ENCODE measurements around the gene ZMIZ1.

ZMIZ1 gene

GRCh38 chr10:79053481-79054202, 15.1 kb upstream of the ZMIZ1 start:
- no peak for DNase-seq

- no peak for DNase-seq
Observed at GRCh38 chr10:79054203-79055099, 14.3 kb upstream of the ZMIZ1 start.

DNA sequence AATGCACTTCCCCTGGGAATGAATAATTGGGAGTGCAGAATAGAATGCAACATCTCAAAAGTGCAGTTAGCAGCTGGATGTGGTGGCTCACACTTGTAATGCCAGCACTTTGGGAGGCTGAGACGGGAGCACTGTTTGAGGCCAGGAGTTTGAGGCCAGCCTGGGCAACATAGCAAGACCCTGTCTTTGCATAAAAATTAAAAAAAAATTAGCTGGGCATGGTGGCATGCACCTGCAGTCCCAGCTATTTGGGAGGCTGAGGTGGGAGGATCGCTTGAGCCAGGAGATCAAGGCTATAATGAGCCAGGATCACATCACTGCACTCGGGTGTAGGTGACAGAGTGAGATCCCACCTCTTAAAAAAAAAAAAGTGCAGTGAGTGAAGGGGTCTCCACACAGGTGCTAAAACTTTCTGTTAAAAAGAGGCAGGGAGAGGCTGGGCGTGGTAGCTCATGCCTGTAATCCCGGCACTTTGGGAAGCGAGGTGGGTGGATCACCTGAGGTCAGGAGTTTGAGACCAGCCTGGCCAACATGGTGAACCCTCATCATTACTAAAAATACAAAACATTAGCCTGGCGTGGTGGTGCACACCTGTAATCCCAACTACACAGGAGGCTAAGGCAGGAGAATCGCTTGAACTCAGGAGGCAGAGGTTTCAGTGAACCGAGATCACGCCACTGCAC, 13.5 kb upstream of the ZMIZ1 start:
- DNase-seq, result no peak

DNA sequence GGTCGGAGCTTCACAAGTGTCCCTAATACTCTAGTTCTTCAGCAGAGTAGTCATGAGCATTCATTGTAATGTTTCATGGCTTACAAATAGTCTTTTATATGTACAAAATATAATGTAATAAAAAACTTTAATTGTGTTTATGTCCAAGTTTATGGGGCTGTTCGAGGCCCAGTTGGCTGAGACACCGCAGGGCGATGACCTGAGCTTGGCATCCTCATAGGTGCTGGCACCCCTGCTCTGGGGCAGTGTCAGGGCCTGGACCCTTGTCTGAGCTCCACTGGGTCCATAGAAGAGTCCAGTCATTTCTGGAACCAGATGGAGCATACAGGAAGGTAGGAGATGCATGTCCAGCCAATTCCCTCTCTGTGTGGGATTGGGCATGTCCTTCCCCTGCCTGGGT, 12.9 kb upstream of the ZMIZ1 start:
- DNase-seq, result no peak

GRCh38 chr10:79056361-79056735, 12.4 kb upstream of the ZMIZ1 start:
- no peak for DNase-seq

GRCh38 chr10:79056736-79057391, 11.9 kb upstream of the ZMIZ1 start:
- no peak for DNase-seq

DNA sequence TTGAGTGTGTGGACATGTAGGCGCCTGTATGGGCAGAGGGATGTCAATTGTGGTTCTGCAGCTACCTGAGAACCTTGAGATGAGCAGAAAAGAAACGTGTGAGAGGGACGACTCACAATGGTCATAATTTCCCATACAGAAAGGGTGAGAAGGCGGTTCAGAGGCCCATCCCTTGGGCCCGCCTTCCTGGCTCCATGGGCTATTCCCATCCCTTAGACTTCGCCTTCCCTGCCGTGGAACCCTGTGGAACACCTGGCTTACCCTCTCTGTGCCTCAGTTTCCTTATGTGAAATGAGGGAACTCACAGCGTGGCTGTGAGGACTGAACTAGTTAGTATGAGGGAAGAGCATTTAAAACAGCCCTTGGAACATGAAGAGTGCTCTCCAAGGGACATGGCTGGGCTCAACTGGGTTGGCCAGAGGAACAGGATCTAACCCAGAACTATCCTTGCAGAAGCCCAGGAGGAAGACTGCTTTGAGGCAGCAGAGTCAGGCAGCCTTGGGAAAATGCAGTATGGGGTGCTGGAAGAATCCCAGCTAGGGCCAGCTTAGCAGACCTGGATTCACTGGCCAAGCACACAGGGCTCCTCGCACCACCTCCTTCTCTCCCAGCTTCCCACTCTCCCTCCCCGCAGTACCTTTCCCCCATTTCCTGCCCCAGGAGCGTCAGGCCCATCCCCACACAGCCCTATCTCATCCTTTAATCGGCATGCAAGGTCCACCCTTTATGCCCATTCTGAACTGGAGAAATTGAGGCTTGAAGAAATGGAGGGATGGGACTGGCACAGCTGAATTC, 11.1 kb upstream of the ZMIZ1 start:
- DNase-seq, result no peak

GRCh38 chr10:79058899-79059841, 9.6 kb upstream of the ZMIZ1 start:
- no peak for DNase-seq

- no peak for DNase-seq
Observed at GRCh38 chr10:79059859-79060379, 8.8 kb upstream of the ZMIZ1 start.

- DNase-seq, result no peak
Observed at GRCh38 chr10:79060641-79061255, 8.0 kb upstream of the ZMIZ1 start.

DNA sequence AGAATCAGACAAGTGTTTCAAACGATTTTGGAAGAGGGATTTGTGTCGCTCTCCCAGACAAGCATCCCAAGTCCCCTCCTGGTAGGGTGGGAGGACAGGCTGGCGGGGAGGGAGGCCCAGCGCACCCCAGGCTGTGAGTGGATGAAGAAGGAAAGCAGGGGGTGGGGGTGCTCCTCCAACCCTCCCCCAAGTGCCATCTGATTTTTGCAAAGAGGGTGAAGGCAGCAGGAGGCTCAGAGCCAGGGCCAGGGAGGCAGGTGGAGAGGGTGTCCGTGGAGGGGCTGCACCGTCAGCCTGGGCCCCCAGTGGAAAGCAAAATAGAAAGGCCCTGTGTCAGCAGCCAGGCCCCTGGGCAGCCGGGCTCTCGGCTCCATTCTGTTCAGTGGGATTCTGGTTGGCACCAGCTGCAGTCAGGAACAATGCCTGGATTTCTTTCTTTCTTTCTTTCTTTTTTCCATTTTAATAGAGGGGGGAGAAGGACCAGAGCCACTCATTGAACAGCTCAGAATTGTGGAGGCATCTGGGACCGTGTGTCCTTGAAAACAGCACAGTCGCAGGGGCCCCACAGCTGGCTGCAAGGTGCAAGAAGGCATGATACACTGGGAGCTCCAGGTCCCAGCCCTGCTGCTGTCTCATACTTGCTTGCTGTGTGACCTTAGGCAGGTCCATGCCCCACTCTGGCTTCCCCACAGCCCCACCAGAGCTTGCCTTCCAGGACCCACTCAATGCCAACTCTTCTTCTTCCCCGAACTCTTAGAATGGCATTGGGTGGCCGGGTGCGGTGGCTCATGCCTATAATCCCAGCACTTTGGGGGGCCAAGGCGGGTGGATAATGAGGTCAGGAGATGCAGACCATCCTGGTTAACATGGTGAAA, 7.1 kb upstream of the ZMIZ1 start:
- no peak for DNase-seq

DNA sequence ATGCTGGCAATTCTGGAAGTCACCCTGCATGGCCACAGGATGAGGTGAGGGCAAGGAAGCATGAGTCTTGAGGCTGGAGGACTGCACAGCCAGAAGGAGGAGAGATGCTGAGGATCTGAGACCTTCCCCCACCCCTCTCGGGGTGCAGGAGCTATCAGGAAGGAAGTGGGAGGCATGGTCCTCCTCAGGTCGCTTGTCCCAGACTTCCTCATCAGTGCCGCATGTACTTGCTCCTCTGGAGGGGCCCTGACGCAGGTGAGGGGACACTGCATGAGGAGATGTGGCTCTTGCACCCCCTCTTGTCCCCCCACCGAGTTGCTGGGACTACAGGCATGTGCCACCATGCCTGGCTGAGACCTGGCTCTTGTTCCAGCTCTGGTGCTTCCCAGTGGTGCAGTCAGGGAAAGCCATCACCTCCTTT, 5.7 kb upstream of the ZMIZ1 start:
- DNase-seq, result no peak

DNA sequence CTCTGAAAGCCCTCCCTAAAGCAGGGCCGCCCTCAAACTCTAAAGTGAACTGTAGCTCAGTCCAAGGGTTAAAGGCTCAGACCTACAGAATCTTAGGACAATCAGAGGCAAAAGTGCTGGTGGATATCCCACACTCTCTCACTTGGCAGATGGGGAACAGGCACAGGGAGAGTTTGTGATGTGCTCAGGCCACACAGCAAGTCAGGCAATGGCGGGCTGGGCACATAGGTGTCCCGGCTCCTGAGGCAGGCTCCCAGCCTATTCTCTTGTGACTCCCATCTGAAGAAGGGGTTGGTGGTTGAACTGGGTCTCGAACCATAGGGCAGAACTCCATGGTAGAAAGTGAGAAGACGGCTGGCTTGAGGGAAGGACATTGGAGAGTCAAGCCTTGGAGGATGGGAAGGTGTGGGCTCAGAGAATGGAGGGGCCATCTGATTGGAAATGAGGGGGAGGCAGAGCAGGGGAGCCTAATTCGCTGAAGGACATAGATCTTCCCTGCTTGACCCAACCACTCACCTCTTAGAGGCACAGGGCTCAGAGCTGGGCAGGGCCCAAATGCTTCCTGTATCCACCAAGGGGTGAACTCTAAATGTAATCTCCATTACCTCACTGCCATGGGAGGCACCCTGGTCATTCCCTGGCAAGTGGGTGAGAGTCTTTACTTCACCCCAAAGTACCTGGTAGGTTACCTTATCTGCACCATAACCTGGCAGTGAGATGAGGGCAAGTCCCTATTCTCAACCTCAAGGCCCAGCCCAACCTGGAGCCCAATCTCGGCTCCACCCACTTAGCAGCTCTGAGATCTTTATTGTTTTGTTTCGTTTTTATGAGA, 4.9 kb upstream of the ZMIZ1 start:
- no peak for DNase-seq

GRCh38 chr10:79065091-79065551, 3.6 kb upstream of the ZMIZ1 start:
- no peak for DNase-seq

GRCh38 chr10:79065853-79066252, 2.9 kb upstream of the ZMIZ1 start:
- no peak for DNase-seq

DNA sequence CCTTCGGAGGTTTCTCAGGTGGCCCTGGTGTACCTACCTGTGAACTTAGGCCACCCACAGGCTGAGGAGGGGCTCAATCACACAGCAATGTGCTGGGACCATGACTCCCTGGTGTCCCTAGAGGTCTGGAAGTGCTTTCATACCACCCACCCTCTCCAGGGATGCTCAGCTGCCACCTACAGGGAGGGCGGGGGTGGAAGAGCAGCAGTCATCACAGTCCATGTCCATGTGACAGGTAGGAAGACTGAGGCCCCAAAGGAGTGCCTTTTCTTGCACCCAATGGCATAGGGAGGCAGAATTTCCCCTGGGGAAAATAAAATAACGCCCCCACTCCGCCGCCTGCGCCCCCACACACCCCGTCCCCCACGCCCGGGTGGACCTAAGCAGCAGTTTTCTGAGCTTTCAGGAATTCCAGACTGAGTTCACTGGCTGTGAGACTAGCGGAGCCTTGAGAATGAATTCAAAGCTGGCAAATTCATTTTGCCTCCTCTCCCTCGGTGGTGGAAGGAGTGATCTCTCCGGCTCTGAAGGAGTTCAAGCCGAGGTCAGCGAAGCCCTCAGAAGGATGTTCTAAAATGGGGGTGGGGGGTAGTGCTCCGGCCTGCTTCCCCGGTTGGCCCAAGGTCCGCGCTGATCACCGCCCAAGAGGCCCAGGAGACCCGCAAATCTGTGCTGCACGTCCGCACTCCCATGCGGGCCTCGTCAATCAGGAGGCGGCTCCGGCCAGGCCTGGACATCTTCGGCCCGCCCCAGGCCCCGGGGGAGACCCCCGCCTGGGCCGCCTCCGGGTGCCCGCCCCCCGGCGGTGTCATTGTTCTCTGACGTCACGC, 2.1 kb upstream of the ZMIZ1 start:
- no peak for DNase-seq
